Measurements from ENCODE around the gene SLC36A4.

SLC36A4 gene

DNA sequence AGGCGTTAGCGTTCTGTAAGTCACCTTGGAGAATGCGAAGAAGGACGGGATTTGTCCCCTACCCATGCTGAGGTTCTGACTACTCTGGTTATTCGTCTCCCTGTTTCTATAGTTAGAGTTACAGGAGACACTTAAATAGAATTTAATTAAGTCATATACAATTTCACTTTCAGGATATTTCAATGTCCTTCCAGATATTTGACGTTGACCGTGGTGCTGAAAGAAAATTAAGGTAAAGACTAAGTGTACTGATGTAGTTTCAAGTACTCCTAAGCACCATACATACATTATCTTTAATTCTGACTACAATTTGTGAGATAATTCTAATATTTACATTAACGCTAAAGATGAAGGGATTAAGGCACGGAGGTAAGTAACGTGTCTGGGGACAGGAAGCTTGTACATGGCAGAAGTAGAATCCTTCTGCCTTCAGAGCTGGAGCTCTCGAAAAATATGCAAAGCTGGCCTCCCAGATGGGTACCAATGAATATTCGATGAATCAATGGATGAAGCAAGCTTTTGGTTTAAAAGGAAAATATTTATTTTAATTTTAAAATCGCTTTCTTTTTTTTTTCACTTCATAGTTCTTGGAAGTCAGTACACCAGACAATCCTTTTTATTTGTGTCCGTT, 539 bp upstream of the SLC36A4 start:
- DNase-seq (ENCODE audit: low spot score), result no peak
- H3K27ac ChIP-seq, result peak overlapping the region; percentile 87

DNA sequence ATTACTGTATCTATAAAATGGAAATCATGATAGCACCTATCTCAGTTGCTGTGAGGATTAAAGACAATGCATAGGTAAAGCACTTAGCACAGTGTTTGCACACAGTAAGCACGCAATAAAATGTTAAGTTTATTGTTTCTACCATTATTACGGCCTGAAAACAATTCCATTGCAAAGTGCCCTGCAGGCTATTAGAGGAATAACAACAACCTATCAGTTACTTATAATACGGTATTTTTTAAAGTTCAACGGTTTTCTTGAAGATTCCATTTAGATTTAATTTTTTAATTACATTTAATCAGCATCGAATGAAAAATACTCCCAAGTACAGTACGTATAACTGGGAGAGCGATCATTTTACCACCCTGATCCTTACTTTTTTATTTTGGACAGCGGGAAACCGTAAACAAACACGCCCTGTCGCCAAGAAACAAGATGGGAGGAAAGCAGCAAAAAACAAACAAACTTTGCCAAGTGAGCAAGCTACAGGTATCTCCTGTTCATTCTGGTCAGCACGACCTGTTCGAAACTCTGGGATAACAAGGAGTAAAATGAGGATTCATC, 893 bp downstream of the SLC36A4 start:
- ChIA-PET POLR2A (ENCODE audit: low non-redundant PET) (no interaction called here), CTCF (interaction anchor here (0.5 to 0.8 kb wide), 4 partner anchors 27 to 520 kb away, joined by 3 to 6 read pairs (median 4); no protein-coding TSS in a partner anchor)

More for the DNA sequence above, 539 bp upstream of the SLC36A4 start:
- TF ChIP-seq, protein P1, sequence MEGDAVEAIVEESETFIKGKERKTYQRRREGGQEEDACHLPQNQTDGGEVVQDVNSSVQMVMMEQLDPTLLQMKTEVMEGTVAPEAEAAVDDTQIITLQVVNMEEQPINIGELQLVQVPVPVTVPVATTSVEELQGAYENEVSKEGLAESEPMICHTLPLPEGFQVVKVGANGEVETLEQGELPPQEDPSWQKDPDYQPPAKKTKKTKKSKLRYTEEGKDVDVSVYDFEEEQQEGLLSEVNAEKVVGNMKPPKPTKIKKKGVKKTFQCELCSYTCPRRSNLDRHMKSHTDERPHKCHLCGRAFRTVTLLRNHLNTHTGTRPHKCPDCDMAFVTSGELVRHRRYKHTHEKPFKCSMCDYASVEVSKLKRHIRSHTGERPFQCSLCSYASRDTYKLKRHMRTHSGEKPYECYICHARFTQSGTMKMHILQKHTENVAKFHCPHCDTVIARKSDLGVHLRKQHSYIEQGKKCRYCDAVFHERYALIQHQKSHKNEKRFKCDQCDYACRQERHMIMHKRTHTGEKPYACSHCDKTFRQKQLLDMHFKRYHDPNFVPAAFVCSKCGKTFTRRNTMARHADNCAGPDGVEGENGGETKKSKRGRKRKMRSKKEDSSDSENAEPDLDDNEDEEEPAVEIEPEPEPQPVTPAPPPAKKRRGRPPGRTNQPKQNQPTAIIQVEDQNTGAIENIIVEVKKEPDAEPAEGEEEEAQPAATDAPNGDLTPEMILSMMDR (conservative IDR thresholded peaks at IDR 0.05; ENCODE audit: low read depth), result no peak
- ChIA-PET POLR2A (ENCODE audit: low non-redundant PET) (no interaction called here), CTCF (interaction anchor here (0.6 kb wide), 3 partner anchors 54 to 221 kb away, joined by 3 read pairs; no protein-coding TSS in a partner anchor)

DNA sequence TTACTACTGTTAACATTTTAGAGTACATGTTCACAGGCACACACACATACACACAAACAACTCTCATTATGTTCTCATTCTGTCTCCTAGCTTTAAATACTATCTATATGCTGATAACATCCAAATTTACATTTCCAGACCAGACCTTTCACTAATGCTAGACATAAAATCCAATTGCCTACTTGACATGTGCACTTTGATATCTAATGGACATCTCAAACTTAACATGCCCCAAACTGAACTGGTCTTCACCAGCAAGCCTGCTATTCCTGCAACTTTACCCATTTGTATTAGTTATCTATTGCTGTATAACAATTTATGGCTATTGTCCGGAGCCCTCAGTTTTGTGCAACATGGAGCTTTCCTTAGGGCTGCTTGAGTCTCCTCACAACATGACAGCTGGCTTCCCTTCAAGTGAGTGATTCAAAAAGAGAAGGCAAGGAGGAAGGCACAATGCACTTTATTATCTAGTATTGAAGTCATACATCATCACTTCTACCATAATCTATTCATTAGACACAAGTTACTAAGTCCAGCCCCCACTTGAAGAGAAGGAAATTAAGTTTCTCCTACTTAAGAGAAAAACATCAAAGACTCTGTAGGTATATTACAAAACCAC, 3.0 kb downstream of the SLC36A4 start:
- TF ChIP-seq, protein P1 (conservative IDR thresholded peaks at IDR 0.05; ENCODE audit: low read depth), result no peak
- ChIA-PET POLR2A (ENCODE audit: low non-redundant PET) (no interaction called here), CTCF (no interaction called here)
- no peak overlapping the region for H3K27ac ChIP-seq
- DNase-seq (ENCODE audit: low spot score), result no peak

More for the DNA sequence above, 893 bp downstream of the SLC36A4 start:
- DNase-seq (ENCODE audit: low spot score), result peak; percentile 5
- H3K27ac ChIP-seq, result peak overlapping the region; percentile 87
- TF ChIP-seq, protein P1 (conservative IDR thresholded peaks at IDR 0.05; ENCODE audit: low read depth), result peak; percentile 34

DNA sequence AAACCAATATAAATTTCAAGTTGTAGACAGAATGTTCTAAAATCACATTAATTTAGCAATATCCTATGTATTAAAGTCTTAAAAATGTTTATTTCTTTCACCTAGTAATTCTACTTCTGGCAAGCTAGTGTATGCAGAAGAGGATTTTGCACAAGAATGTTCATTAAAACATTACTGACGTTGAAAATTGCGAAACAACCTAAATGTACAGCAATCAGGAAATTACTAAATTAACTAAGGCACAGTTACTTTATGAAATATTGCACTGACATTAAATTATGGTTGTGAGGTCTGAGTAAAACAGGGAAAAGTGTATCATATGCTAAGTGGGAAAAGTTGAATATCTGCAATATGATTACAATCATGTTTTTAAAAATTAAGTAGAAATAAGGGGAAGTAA, 4.1 kb downstream of the SLC36A4 start:
- ChIA-PET CTCF (no interaction called here), POLR2A (ENCODE audit: low non-redundant PET) (no interaction called here)
- TF ChIP-seq, protein P1 (conservative IDR thresholded peaks at IDR 0.05; ENCODE audit: low read depth), result no peak
- no peak for DNase-seq (ENCODE audit: low spot score)
- no peak overlapping the region for H3K27ac ChIP-seq

DNA sequence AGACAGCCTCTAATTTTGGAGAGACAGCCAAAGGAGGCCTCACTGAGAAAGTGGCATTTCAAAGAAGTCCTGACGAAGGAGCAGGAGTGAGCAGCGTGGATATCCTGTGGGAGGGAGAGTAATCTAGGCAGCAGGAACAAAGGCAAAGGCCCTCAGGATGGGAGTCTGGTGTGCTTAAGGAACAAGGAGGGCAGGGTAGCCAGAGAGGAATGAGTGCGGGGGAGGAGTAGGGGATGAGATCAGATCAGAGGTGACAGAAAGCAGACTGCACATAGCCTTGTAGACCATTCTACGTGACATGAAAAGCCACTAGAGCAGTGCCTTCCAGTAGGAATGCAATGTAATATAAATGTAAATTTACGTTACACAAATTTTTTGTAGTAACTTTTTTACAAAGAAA, 5.6 kb downstream of the SLC36A4 start:
- no peak for DNase-seq (ENCODE audit: low spot score)
- CTCF ChIA-PET, result no interaction called here
- POLR2A ChIA-PET (ENCODE audit: low non-redundant PET), result no interaction called here
- no peak overlapping the region for H3K27ac ChIP-seq
- TF ChIP-seq, protein P1 (conservative IDR thresholded peaks at IDR 0.05; ENCODE audit: low read depth), result no peak

DNA sequence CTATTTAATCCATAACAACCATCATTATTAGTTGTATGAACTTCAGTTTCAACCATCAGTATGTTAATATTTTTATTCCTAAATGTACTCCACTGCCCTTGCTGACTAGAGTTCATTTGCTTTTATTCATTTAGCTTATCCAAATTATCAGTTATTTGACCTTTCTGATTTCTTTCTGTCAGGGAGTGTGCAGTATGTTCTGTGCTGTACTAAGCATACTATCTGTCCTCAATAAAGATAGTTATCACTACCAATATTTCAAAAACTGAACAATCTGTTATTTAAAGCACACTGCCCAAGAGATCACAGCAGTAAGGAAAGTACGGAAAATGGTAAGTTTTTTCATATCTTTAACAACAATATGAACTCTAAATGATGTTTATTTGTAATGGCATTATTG, 8.3 kb downstream of the SLC36A4 start:
- POLR2A ChIA-PET (ENCODE audit: low non-redundant PET), result no interaction called here
- no peak overlapping the region for H3K27ac ChIP-seq
- no peak for DNase-seq (ENCODE audit: low spot score)
- CTCF ChIA-PET, result no interaction called here
- TF ChIP-seq, protein P1 (conservative IDR thresholded peaks at IDR 0.05; ENCODE audit: low read depth), result no peak
